Prostate gland (tissue), 2 donors: ENCODE results near the gene FNBP1.

Source experiments
- POLR2A ChIP-seq: fragments of 450-650 bp; IDR thresholded peaks from one replicate; pipeline ENCODE4 v1.6.1; 2016; ENCODE audit warnings: antibody characterized with exemption, mild to moderate bottlenecking
- POLR2AphosphoS5 ChIP-seq: sonication (generic); formaldehyde crosslinking; IDR thresholded peaks from one replicate; pipeline ENCODE4 v1.6.1; 2017; ENCODE audit warnings: antibody characterized with exemption
- TF ChIP-seq, protein P1 (sequence below), 4 experiments: fragments of 200-600 bp in 2 of 4; fragments of 450-650 bp in 2 of 4; sonication (generic) in 2 of 4; IDR thresholded peaks; 1 replicate in 3 of 4; 2 replicates in 1 of 4; pipeline ENCODE4 v1.5.1; 2016 to 2019; ENCODE audit warnings: antibody characterized with exemption in 4 of 4, mild to moderate bottlenecking in 2 of 4, moderate library complexity in 2 of 4

DNA sequence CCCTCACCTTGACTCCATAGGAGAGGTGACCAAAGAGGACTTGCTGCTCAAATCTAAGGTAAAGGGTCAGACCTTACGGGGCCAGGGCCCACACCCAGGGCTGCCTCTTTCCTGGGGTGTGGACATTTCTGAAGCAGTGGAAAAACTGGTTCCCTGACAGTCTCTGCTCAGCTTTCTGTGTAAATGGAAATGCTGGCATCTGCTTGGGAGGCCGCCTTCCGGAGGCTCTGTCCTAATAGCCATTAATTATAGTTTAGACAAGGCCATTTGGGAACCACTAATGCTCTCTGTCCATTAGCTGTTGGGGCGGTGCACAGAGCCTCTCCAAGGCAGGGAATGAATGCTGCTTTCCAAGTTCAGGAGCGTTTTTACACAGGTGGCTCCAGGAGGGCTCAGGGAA is 190.4 kb downstream of the FNBP1 start:
- TF ChIP-seq POLR2A = no peak
- TF ChIP-seq POLR2AphosphoS5 = peak; percentile 72
- TF ChIP-seq, protein P1, sequence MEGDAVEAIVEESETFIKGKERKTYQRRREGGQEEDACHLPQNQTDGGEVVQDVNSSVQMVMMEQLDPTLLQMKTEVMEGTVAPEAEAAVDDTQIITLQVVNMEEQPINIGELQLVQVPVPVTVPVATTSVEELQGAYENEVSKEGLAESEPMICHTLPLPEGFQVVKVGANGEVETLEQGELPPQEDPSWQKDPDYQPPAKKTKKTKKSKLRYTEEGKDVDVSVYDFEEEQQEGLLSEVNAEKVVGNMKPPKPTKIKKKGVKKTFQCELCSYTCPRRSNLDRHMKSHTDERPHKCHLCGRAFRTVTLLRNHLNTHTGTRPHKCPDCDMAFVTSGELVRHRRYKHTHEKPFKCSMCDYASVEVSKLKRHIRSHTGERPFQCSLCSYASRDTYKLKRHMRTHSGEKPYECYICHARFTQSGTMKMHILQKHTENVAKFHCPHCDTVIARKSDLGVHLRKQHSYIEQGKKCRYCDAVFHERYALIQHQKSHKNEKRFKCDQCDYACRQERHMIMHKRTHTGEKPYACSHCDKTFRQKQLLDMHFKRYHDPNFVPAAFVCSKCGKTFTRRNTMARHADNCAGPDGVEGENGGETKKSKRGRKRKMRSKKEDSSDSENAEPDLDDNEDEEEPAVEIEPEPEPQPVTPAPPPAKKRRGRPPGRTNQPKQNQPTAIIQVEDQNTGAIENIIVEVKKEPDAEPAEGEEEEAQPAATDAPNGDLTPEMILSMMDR (IDR thresholded peaks at IDR 0.05) = no peak
